ENCODE measurements around the gene CLCN7.

- TF ChIP-seq, protein P1, sequence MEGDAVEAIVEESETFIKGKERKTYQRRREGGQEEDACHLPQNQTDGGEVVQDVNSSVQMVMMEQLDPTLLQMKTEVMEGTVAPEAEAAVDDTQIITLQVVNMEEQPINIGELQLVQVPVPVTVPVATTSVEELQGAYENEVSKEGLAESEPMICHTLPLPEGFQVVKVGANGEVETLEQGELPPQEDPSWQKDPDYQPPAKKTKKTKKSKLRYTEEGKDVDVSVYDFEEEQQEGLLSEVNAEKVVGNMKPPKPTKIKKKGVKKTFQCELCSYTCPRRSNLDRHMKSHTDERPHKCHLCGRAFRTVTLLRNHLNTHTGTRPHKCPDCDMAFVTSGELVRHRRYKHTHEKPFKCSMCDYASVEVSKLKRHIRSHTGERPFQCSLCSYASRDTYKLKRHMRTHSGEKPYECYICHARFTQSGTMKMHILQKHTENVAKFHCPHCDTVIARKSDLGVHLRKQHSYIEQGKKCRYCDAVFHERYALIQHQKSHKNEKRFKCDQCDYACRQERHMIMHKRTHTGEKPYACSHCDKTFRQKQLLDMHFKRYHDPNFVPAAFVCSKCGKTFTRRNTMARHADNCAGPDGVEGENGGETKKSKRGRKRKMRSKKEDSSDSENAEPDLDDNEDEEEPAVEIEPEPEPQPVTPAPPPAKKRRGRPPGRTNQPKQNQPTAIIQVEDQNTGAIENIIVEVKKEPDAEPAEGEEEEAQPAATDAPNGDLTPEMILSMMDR (IDR thresholded peaks at IDR 0.05 in 4 of 5, conservative IDR thresholded peaks at IDR 0.05 in 1 of 5): no peak
- no peak for TF ChIP-seq POLR2A (IDR thresholded peaks at IDR 0.05)
Observed at GRCh38 chr16:1443980-1444729, 30.7 kb downstream of the CLCN7 start, which contains the start of gene CCDC154.
